ENCODE data around the gene XRCC1.
A peak's percentile ranks its signal among the peaks of the same experiment; 100 is the strongest.

XRCC1 gene

DNA sequence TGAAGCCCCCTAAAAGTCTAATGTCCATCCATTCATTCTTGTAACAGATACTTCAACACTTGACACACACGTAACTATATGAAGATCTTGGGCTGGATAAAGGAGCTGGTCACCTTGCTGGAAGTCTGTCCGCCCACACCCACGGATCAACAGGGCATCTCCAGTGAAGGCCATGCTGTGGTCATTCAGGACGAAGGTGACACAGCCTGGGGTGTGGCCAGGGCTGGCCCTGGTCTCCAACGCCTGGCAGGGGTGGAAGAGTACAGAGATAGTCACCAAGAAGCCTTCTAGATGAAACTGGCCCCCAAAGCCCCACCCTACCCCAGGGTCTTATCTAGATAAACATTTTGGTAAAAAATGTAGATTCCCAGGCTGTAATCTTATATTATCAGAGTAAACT, 64.0 kb downstream of the XRCC1 start:
- no peak for DNase-seq

DNA sequence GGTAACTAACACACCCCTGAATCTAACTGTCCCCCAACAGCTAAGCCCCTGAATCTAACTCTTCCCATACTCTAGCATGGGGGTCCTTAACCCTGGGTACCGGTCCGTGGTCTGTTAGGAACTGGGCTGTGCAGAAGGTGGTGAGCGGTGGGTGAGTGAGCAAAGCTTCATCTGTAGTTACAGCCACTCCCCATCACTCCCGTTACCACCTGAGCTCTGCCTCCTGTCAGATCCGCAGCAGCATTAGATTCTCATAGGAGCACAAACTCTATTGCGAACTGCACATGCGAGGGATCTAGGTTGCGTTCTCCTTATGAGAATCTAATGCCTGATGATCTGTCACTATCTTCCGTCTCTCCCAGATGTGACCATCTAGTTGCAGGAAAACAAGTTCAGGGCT, 64.6 kb downstream of the XRCC1 start:
- DNase-seq, result no peak

DNA sequence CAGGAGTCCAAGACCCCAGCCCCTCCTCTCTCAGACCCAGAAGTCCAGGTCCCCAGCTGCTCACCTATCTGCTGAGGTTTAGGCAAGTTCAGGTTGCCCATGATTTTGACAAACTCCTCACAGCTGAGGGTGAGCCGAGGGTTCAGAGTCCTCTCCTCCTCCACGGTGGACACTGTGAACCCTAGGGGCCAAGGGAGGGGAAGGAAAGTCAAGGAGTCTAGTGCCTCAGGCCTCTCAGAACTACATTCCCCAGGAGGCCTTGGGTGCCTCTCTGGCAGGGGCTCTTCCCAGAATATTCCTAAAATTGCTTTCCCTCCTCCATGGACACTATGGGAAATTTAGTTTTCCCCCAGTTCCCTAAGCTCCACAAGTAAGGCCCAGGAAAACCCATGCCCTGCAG, 67.4 kb downstream of the XRCC1 start:
- DNase-seq, result no peak

- no peak for DNase-seq
Observed at GRCh38 chr19:43506629-43507028, 68.7 kb downstream of the XRCC1 start.

GRCh38 chr19:43505941-43506340, 69.4 kb downstream of the XRCC1 start:
- DNase-seq, result no peak

GRCh38 chr19:43505186-43505456, 70.2 kb downstream of the XRCC1 start:
- no peak for DNase-seq

DNA sequence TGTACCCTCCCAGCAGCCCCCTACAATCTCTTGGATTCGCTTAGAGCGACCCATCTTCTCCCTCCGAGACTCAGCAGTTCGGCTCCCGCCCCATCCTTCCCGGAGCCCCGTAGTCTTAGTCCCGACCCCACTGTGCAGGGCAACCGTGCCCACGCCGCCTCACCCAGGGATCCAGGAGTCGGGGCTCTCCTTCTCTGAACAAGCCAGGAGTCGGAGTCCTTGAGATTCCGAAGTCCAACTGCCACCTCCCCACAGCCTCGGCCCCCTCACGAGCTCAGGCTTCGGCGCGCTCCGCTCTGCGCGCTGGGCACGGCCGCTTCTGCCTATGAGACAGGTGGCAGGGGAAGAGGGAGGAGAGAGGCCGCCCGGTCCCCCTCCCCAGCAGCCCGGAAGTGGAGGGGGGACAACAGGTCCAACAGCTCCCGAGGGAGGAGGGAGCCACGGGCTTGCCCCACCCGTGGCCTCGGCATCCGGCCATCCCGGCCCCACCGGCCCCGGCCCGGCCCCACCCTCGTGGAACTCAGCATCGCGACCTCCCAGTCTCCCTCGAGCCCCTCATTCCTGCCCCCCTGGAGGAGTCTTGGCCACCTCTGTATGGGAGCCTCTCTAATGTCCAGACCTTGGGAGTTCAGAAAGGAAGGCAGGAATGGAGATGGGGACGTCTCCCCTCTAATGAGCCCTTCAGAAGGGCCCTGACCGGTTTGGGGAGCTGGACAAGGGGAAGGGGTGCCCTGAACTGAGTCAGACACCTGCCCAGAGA, 70.7 kb downstream of the XRCC1 start, which contains the start of gene PHLDB3:
Gene PHLDB3, minus strand, starts transcription at position 321 of the 760 bp plus-strand sequence. CDS start 628 bp downstream, outside the sequence.
- DNase-seq, result peak; percentile 53

DNA sequence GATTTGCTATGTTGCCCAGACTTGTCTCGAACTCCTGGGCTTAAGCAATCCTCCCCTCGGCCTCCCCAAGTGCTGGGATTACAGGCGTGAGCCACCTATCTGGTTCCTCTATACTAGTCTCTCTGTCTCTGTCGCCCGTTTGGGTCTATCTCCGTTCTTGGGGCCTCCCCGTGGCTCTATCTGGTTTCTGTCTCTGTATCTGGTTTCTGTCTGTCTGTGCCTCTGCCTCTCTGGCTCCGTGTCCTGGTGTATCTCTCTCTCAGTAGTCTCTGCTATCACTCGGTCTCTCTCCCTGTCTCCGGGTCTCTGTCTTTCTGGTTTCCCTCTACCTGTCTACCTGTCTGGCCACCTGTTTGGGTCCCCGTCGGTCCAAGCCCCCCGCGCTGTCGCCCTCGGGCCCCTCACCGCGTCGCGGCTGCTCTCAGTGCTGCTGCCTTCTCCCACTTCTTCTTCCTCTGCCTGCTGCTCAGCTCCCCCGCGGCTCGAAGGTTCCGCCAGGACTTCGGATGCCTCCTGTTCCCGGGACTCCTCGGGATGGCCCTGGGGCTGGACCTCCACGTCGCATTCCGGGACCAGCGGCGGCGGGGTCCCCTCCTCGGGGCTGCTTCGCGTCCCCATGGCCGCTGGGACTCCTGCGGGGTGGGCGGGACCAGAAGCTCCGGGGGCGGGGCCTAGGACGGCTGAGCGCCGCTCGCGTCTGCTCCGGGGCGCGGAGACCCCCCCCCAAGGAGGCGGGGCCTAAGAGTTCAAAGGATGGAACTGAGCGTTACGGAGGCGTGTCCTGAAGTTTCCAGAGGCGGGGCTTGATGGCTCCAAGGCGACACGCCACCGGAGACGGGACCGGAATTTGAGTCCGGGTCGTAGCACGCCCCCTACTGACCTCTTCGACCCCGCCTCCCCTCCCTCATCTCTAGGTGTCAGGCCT, 71.6 kb downstream of the XRCC1 start:
- peak; percentile 66 for DNase-seq

DNA sequence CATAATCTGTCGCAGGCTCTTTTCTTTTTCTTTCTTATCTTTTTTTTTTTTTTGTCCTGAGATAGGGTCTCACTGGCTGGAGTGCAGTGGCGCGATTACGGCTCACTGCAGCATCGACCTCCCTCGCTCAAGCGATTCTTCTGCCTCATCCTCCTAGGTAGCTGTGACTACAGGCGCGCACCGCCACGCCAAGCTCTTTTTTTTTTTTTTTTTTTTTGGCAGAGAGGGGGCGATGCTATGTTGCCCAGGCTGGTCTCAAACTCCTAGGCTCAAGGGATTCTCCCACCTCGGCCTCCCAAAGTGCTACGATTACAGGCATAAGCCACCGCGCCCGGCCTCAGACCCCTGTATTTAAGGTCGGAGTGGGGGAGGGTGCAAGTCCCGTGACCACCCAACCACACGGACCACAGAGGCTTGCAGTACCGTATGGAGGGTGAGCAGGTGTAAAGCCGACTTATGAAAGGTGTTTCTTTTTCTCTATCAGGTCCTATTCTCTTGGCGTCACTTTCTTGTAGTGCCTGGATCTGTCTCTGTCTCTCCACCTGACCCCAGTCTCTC, 72.8 kb downstream of the XRCC1 start:
- DNase-seq, result no peak

GRCh38 chr19:43501661-43502418, 73.5 kb downstream of the XRCC1 start:
- no peak for DNase-seq

DNA sequence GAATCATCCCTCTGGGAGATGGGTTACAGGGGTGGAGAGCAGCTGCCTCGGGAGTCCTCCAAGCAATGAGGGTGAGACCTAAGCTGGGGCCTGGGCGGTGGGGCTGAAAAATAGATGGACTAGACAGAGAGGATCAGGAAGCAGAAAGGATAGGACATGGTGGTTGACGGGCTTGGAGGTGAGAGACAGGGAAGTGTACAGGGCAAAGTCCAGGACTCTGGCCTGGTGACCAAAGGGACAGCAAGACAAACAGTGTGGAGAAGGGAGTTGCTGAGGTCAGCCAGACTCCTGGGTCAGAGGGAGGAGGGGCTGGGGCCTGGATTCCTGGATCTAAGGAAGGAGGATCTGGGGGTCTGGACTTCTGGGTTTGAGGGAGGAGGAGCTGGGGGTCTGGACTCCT, 76.3 kb downstream of the XRCC1 start:
- no peak for DNase-seq

- DNase-seq, result no peak
Observed at GRCh38 chr19:43498233-43498842, 77.0 kb downstream of the XRCC1 start.

- no peak for DNase-seq
Observed at GRCh38 chr19:43496960-43497359, 78.4 kb downstream of the XRCC1 start.

GRCh38 chr19:43495082-43495481, 80.2 kb downstream of the XRCC1 start:
- DNase-seq, result no peak

Measured in SHP77 treated with DMSO at 0.1 percent for 48 hours (cell line).